ENCODE data around the gene UMAD1. TPM values are rescaled to one million over a fixed set of nuclear protein-coding genes. Genes with fewer than 3 reads are reported as not detected.

UMAD1 gene
- total and polyA plus RNA-seq, 2 experiments from 2014 or later = 8.4 to 12.4 TPM

DNA sequence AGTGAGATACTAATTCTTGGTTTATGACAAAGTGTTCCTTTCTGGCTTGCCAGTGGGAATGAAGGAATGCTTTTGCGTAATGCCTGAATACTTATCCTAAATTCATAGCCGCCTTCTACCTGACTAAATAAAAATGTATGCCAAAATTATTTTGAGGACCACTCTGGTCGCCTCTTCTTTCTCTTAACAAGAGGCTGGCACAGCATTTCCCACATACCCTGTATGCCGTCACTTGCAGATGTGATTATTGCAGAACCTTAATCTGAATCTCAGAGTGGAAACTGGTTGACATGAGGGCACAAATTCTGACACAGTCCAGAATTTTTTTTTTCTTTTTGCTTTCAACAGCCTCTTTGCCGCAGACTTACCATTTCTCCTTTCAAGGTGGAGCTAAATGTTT, 203.4 kb downstream of the UMAD1 start (continued):
- TF ChIP-seq, protein P1, sequence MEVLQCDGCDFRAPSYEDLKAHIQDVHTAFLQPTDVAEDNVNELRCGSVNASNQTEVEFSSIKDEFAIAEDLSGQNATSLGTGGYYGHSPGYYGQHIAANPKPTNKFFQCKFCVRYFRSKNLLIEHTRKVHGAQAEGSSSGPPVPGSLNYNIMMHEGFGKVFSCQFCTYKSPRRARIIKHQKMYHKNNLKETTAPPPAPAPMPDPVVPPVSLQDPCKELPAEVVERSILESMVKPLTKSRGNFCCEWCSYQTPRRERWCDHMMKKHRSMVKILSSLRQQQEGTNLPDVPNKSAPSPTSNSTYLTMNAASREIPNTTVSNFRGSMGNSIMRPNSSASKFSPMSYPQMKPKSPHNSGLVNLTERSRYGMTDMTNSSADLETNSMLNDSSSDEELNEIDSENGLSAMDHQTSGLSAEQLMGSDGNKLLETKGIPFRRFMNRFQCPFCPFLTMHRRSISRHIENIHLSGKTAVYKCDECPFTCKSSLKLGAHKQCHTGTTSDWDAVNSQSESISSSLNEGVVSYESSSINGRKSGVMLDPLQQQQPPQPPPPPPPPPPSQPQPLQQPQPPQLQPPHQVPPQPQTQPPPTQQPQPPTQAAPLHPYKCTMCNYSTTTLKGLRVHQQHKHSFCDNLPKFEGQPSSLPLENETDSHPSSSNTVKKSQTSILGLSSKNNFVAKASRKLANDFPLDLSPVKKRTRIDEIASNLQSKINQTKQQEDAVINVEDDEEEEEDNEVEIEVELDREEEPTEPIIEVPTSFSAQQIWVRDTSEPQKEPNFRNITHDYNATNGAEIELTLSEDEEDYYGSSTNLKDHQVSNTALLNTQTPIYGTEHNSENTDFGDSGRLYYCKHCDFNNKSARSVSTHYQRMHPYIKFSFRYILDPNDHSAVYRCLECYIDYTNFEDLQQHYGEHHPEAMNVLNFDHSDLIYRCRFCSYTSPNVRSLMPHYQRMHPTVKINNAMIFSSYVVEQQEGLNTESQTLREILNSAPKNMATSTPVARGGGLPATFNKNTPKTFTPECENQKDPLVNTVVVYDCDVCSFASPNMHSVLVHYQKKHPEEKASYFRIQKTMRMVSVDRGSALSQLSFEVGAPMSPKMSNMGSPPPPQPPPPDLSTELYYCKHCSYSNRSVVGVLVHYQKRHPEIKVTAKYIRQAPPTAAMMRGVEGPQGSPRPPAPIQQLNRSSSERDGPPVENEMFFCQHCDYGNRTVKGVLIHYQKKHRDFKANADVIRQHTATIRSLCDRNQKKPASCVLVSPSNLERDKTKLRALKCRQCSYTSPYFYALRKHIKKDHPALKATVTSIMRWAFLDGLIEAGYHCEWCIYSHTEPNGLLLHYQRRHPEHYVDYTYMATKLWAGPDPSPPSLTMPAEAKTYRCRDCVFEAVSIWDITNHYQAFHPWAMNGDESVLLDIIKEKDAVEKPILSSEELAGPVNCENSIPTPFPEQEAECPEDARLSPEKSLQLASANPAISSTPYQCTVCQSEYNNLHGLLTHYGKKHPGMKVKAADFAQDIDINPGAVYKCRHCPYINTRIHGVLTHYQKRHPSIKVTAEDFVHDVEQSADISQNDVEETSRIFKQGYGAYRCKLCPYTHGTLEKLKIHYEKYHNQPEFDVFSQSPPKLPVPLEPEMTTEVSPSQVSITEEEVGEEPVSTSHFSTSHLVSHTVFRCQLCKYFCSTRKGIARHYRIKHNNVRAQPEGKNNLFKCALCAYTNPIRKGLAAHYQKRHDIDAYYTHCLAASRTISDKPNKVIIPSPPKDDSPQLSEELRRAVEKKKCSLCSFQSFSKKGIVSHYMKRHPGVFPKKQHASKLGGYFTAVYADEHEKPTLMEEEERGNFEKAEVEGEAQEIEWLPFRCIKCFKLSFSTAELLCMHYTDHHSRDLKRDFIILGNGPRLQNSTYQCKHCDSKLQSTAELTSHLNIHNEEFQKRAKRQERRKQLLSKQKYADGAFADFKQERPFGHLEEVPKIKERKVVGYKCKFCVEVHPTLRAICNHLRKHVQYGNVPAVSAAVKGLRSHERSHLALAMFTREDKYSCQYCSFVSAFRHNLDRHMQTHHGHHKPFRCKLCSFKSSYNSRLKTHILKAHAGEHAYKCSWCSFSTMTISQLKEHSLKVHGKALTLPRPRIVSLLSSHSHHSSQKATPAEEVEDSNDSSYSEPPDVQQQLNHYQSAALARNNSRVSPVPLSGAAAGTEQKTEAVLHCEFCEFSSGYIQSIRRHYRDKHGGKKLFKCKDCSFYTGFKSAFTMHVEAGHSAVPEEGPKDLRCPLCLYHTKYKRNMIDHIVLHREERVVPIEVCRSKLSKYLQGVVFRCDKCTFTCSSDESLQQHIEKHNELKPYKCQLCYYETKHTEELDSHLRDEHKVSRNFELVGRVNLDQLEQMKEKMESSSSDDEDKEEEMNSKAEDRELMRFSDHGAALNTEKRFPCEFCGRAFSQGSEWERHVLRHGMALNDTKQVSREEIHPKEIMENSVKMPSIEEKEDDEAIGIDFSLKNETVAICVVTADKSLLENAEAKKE (CRISPR knock-in tag; IDR thresholded peaks at IDR 0.05) = no peak
- TF ChIP-seq JUNB (IDR thresholded peaks at IDR 0.05; ENCODE audit: unreplicated experiment) (no peak), STAT1 (IDR thresholded peaks at IDR 0.05; ENCODE audit: unreplicated experiment) (no peak), CREB1 (CRISPR knock-in tag; IDR thresholded peaks at IDR 0.05; ENCODE audit: low read depth) (no peak), ZNF331 (CRISPR knock-in tag; IDR thresholded peaks at IDR 0.05; ENCODE audit: low read depth) (no peak), NANOG (IDR thresholded peaks at IDR 0.05; ENCODE audit: borderline replicate concordance) (no peak), EZH2phosphoT487 (IDR thresholded peaks at IDR 0.05; ENCODE audit: unreplicated experiment) (no peak), EZH2 (IDR thresholded peaks at IDR 0.05; ENCODE audit: low read depth, unreplicated experiment) (no peak), ZNF114 (CRISPR knock-in tag; IDR thresholded peaks at IDR 0.05) (no peak), POLR2AphosphoS5 (IDR thresholded peaks at IDR 0.05; ENCODE audit: low read depth) (no peak)
- TF ChIP-seq, protein P2, sequence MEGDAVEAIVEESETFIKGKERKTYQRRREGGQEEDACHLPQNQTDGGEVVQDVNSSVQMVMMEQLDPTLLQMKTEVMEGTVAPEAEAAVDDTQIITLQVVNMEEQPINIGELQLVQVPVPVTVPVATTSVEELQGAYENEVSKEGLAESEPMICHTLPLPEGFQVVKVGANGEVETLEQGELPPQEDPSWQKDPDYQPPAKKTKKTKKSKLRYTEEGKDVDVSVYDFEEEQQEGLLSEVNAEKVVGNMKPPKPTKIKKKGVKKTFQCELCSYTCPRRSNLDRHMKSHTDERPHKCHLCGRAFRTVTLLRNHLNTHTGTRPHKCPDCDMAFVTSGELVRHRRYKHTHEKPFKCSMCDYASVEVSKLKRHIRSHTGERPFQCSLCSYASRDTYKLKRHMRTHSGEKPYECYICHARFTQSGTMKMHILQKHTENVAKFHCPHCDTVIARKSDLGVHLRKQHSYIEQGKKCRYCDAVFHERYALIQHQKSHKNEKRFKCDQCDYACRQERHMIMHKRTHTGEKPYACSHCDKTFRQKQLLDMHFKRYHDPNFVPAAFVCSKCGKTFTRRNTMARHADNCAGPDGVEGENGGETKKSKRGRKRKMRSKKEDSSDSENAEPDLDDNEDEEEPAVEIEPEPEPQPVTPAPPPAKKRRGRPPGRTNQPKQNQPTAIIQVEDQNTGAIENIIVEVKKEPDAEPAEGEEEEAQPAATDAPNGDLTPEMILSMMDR (conservative IDR thresholded peaks at IDR 0.05; ENCODE audit: low read depth in 2 of 2) = no peak
